Non-pigmented ciliary epithelial cell (primary cell): ENCODE data around the gene NFXL1.

Source experiments
- DNase-seq: peaks from one replicate; pipeline ENCODE4 v3.0.0-alpha.2; 2010; ENCODE audit warnings: low read depth

Gene NFXL1

GRCh38 chr4:47891928-47892327, 22.5 kb downstream of the NFXL1 start:
- no peak for DNase-seq

GRCh38 chr4:47882228-47882627, 32.2 kb downstream of the NFXL1 start:
- DNase-seq = no peak

GRCh38 chr4:47879458-47879857, 34.9 kb downstream of the NFXL1 start:
- no peak for DNase-seq

- DNase-seq = no peak
Measured at GRCh38 chr4:47876784-47877546, 37.4 kb downstream of the NFXL1 start.

- no peak for DNase-seq
Measured at GRCh38 chr4:47876310-47876709, 38.1 kb downstream of the NFXL1 start.

GRCh38 chr4:47873877-47874541, 40.4 kb downstream of the NFXL1 start:
- DNase-seq = no peak

GRCh38 chr4:47863486-47863885, 50.9 kb downstream of the NFXL1 start:
- no peak for DNase-seq

GRCh38 chr4:47862297-47862696, 52.1 kb downstream of the NFXL1 start:
- peak; percentile 73 for DNase-seq

GRCh38 chr4:47860305-47860704, 54.1 kb downstream of the NFXL1 start:
- no peak for DNase-seq

- DNase-seq = no peak
Measured at GRCh38 chr4:47858006-47858405, 56.4 kb downstream of the NFXL1 start.

GRCh38 chr4:47856713-47857112, 57.7 kb downstream of the NFXL1 start:
- no peak for DNase-seq

GRCh38 chr4:47855350-47855749, 59.0 kb downstream of the NFXL1 start:
- DNase-seq = peak; percentile 78

- peak; percentile 94 for DNase-seq
Measured at GRCh38 chr4:47852136-47852535, 62.2 kb downstream of the NFXL1 start.

- no peak for DNase-seq
Measured at GRCh38 chr4:47849466-47849865, 64.9 kb downstream of the NFXL1 start.

GRCh38 chr4:47848041-47848440, 66.3 kb downstream of the NFXL1 start:
- DNase-seq = no peak

- no peak for DNase-seq
Measured at GRCh38 chr4:47842985-47843384, 71.4 kb downstream of the NFXL1 start.

GRCh38 chr4:47840291-47840690, 74.1 kb downstream of the NFXL1 start:
- no peak for DNase-seq

- no peak for DNase-seq
Measured at GRCh38 chr4:47839259-47839658, 75.1 kb downstream of the NFXL1 start.

GRCh38 chr4:47838445-47838844, 75.9 kb downstream of the NFXL1 start:
- no peak for DNase-seq

GRCh38 chr4:47837908-47838294, 76.5 kb downstream of the NFXL1 start, which contains the start of gene CORIN:
CORIN (minus strand) TSS chr4:47838067; CDS start chr4:47837949, 118 bp downstream.
- DNase-seq = no peak

GRCh38 chr4:47837094-47837907, 77.1 kb downstream of the NFXL1 start:
- no peak for DNase-seq

- peak; percentile 56 for DNase-seq
Measured at GRCh38 chr4:47836641-47837093, 77.7 kb downstream of the NFXL1 start.

- DNase-seq = peak; percentile 34
Measured at GRCh38 chr4:47835494-47835893, 78.9 kb downstream of the NFXL1 start.
